ENCODE measurements around the gene PDSS1.

The PDSS1 gene

DNA sequence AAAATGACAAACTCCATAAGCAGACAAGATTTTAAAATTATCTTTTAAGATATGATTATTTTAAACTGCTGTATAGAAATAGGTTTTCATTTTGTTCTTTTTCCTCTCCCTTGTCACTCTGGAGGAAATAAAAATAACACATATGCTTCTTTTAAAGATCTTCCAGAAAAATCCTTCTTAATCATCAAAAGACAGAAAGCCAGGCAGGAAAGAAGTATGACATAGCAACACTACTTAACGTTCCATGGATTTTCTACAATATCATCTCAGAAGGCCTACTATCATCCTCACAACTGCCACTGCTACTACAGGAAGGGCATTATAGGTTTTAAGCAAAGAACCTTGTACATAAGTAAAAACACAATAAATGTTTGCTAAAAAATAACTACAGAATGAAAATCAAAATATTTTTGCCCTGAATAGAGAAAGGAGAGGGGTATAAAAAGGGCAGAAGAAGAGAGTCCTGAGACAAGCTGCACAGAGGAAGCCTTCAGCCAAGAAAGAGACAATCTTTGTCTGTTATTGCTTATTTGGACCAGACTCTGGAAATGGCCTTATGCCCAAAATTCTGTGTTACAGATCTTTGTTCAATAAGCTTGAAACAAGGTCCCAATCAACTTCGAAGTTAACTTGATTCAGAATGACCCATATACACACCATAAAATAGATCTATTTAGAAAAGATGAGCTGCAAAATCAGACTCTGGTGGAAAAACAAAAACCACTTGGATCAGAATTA lies 95.4 kb downstream of the PDSS1 start:
- no peak overlapping the region for H2AFZ ChIP-seq (ENCODE audit: low read length)
- no peak overlapping the region for H3K9ac ChIP-seq (ENCODE audit: low read length)
- DNase-seq = no peak
- no peak overlapping the region for H3K4me2 ChIP-seq (ENCODE audit: low read depth, low read length)
- H3K9me2 ChIP-seq (replicated peaks; ENCODE audit: insufficient read depth, low read length) = no peaks in the 10 kb centered on the region
- no peaks in the 10 kb centered on the region for H3K9me3 ChIP-seq (replicated peaks; ENCODE audit: insufficient read depth, low read length)
- no peak overlapping the region for H3K4me3 ChIP-seq (ENCODE audit: low read length)
- H3F3A ChIP-seq (ENCODE audit: insufficient read depth, low read length) = no peaks in the 10 kb centered on the region
- H4K20me1 ChIP-seq (ENCODE audit: insufficient read depth, low read length) = no peaks in the 10 kb centered on the region
- no peaks in the 10 kb centered on the region for H3K27me3 ChIP-seq (replicated peaks; ENCODE audit: insufficient read depth, low read length)
- H3K4me1 ChIP-seq (ENCODE audit: low read length) = peaks cover 9% of the 10 kb centered on the region
- H3K27ac ChIP-seq (ENCODE audit: low read length) = no peak overlapping the region
- H3K36me3 ChIP-seq (replicated peaks; ENCODE audit: insufficient read depth, low read length) = no peaks in the 10 kb centered on the region
- TF ChIP-seq, protein P1, sequence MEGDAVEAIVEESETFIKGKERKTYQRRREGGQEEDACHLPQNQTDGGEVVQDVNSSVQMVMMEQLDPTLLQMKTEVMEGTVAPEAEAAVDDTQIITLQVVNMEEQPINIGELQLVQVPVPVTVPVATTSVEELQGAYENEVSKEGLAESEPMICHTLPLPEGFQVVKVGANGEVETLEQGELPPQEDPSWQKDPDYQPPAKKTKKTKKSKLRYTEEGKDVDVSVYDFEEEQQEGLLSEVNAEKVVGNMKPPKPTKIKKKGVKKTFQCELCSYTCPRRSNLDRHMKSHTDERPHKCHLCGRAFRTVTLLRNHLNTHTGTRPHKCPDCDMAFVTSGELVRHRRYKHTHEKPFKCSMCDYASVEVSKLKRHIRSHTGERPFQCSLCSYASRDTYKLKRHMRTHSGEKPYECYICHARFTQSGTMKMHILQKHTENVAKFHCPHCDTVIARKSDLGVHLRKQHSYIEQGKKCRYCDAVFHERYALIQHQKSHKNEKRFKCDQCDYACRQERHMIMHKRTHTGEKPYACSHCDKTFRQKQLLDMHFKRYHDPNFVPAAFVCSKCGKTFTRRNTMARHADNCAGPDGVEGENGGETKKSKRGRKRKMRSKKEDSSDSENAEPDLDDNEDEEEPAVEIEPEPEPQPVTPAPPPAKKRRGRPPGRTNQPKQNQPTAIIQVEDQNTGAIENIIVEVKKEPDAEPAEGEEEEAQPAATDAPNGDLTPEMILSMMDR (IDR thresholded peaks at IDR 0.05; ENCODE audit: low read length) = no peak
- TF ChIP-seq EZH2phosphoT487 (IDR thresholded peaks at IDR 0.05; ENCODE audit: low read length) (no peak), EZH2 (optimal IDR thresholded peaks at IDR 0.05; ENCODE audit: low read depth, low read length) (no peak)
- H3K79me2 ChIP-seq (ENCODE audit: low read length) = peaks cover 98% of the 10 kb centered on the region

Data from MM.1S (cell line).